SU-DHL-6 (cell line): Measurements from ENCODE around the gene C10orf95.

Experiments
- H2AFZ ChIP-seq: fragments of 200-600 bp; sonication (generic); 2 replicates; pipeline ENCODE4 v1.6.1; 2014; ENCODE audit warnings: low read depth, mild to moderate bottlenecking, moderate library complexity, mixed read lengths, antibody characterized with exemption, low read length; ENCODE audit not compliant: severe bottlenecking
- H3F3A ChIP-seq: fragments of 200-600 bp; shearing (Covaris generic); 2 replicates; pipeline ENCODE4 v1.6.0; 2016; ENCODE audit warnings: antibody characterized with exemption, mild to moderate bottlenecking; ENCODE audit not compliant: insufficient read depth
- H3K27ac ChIP-seq: fragments of 200-600 bp; sonication (generic); 2 replicates; pipeline ENCODE4 v1.5.1; 2016; ENCODE audit warnings: low read depth, mild to moderate bottlenecking, low read length, moderate library complexity, mixed read lengths
- H3K27me3 ChIP-seq: fragments of 200-600 bp; sonication (generic), shearing (Covaris generic); 2 replicates; pipeline ENCODE4 v1.6.0; 2014; ENCODE audit warnings: mild to moderate bottlenecking, low read length
- H3K36me3 ChIP-seq: fragments of 200-600 bp; sonication (generic); 2 replicates; pipeline ENCODE4 v1.6.1; 2014; ENCODE audit warnings: mild to moderate bottlenecking, low read length, mixed read lengths
- H3K4me2 ChIP-seq: fragments of 300-600, 200-600 bp; shearing (Covaris generic), sonication (generic); 2 replicates; pipeline ENCODE4 v1.6.0; 2014; ENCODE audit warnings: low read length, low read depth, mild to moderate bottlenecking; ENCODE audit not compliant: poor library complexity, severe bottlenecking
- H3K4me3 ChIP-seq: fragments of 200-600 bp; sonication (generic); 2 replicates; pipeline ENCODE4 v1.5.1; 2014; ENCODE audit warnings: antibody characterized with exemption, low read length, mild to moderate bottlenecking, mixed read lengths; ENCODE audit not compliant: insufficient read depth, poor library complexity, severe bottlenecking
- H3K79me2 ChIP-seq: fragments of 200-600 bp; sonication (generic); 2 replicates; pipeline ENCODE4 v1.6.1; 2014; ENCODE audit warnings: mild to moderate bottlenecking, low read length, moderate library complexity; ENCODE audit not compliant: insufficient read depth
- H3K9ac ChIP-seq: fragments of 200-600 bp; sonication (generic); 2 replicates; pipeline ENCODE4 v1.7.0; 2014; ENCODE audit warnings: mild to moderate bottlenecking, low read length
- H3K9me2 ChIP-seq: fragments of 200-600 bp; sonication (generic); replicated peaks from 2 replicates; pipeline ENCODE4 v1.6.1; 2014; ENCODE audit warnings: low read length; ENCODE audit not compliant: insufficient read depth
- H3K9me3 ChIP-seq: fragments of 200-600 bp; sonication (generic); 2 replicates; pipeline ENCODE4 v1.6.1; 2014; ENCODE audit warnings: low read length, mixed read lengths; ENCODE audit not compliant: insufficient read depth
- H4K20me1 ChIP-seq: fragments of 200-600 bp; sonication (generic); 2 replicates; pipeline ENCODE4 v1.6.1; 2014; ENCODE audit warnings: low read depth, mild to moderate bottlenecking, antibody characterized with exemption, low read length, moderate library complexity, mixed read lengths
- EZH2phosphoT487 ChIP-seq: fragments of 200-600 bp; sonication (generic), shearing (Covaris generic); conservative IDR thresholded peaks from 2 replicates; pipeline ENCODE4 v1.6.1; 2018; ENCODE audit warnings: mild to moderate bottlenecking, antibody characterized with exemption, low read length, moderate library complexity, mixed read lengths
- TF ChIP-seq, protein P1 (sequence below): fragments of 200-600 bp; sonication (generic); IDR thresholded peaks from one replicate; pipeline ENCODE4 v1.5.1; 2017; ENCODE audit warnings: antibody characterized with exemption, mild to moderate bottlenecking, low read length, moderate library complexity; ENCODE audit not compliant: insufficient read depth, poor library complexity, severe bottlenecking

C10orf95 gene

DNA sequence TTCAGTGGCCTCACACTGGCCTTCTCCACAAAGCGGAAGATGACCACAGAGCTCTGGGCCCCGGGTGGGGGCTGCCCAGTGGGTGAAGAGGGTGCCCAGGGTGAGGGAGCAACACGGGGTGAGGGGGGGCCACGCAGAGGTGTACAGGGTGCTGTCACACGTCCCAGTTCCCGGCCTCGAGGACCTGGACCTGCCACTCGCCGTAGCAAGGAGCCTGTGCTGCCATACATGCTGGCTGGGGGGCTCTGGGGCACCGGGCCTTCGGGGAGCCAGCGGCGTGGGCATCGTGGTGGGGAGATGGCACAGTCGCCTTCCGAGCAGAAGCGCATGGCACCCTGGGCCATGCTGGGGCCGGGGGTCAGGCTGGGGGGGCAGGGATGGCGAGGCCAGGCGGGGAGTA lies 34.6 kb downstream of the C10orf95 start:
- TF ChIP-seq, protein P1, sequence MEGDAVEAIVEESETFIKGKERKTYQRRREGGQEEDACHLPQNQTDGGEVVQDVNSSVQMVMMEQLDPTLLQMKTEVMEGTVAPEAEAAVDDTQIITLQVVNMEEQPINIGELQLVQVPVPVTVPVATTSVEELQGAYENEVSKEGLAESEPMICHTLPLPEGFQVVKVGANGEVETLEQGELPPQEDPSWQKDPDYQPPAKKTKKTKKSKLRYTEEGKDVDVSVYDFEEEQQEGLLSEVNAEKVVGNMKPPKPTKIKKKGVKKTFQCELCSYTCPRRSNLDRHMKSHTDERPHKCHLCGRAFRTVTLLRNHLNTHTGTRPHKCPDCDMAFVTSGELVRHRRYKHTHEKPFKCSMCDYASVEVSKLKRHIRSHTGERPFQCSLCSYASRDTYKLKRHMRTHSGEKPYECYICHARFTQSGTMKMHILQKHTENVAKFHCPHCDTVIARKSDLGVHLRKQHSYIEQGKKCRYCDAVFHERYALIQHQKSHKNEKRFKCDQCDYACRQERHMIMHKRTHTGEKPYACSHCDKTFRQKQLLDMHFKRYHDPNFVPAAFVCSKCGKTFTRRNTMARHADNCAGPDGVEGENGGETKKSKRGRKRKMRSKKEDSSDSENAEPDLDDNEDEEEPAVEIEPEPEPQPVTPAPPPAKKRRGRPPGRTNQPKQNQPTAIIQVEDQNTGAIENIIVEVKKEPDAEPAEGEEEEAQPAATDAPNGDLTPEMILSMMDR = no peak
- no peak for TF ChIP-seq EZH2phosphoT487
- Histone ChIP-seq H3K27me3 (no peaks in the 10 kb centered on the region), H3K27ac (no peak overlapping the region), H3K4me2 (no peak overlapping the region), H3K9me2 (no peaks in the 10 kb centered on the region), H2AFZ (no peak overlapping the region), H3K36me3 (no peaks in the 10 kb centered on the region), H4K20me1 (no peaks in the 10 kb centered on the region), H3K9me3 (no peaks in the 10 kb centered on the region), H3K9ac (no peak overlapping the region), H3K79me2 (no peaks in the 10 kb centered on the region), H3K4me3 (no peak overlapping the region), H3F3A (no peaks in the 10 kb centered on the region)

DNA sequence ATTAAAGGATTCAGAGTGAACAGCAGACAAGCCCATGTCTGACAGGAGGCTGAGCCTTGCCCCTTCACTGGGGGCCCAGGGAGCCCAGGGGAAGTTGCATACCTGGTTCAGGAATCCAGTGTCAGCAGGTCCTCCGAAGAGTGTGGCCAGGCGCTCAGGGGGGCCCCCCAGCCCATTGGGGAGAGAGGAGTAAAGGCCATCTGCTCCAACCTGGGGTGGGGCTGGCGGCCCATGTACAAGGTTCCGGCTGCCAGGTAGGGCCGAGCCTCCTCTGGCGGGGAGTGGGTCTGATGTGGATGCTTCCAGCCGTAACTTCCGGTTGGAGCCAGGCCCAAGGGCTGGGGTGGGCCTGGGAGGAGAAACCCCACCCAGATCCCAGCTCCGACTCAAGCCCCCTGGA lies 35.1 kb downstream of the C10orf95 start:
- Histone ChIP-seq H4K20me1 (no peaks in the 10 kb centered on the region), H3K36me3 (no peaks in the 10 kb centered on the region), H3K9me2 (no peaks in the 10 kb centered on the region), H3K4me3 (no peak overlapping the region), H3K4me2 (no peak overlapping the region), H3K27me3 (no peaks in the 10 kb centered on the region), H3K79me2 (no peaks in the 10 kb centered on the region), H3K9ac (no peak overlapping the region), H3K9me3 (no peaks in the 10 kb centered on the region), H3F3A (no peaks in the 10 kb centered on the region), H3K27ac (no peak overlapping the region), H2AFZ (no peak overlapping the region)
- TF ChIP-seq, protein P1 = no peak
- no peak for TF ChIP-seq EZH2phosphoT487

GRCh38 chr10:102414749-102415148 lies 36.6 kb downstream of the C10orf95 start:
- TF ChIP-seq, protein P1 = no peak
- no peak for TF ChIP-seq EZH2phosphoT487
- H3K9ac ChIP-seq = no peak overlapping the region
- H3K27me3 ChIP-seq = no peaks in the 10 kb centered on the region

More at GRCh38 chr10:102414749-102415148, 36.6 kb downstream of the C10orf95 start:
- Histone ChIP-seq H4K20me1 (no peaks in the 10 kb centered on the region), H3F3A (no peaks in the 10 kb centered on the region), H2AFZ (no peak overlapping the region), H3K9me2 (no peaks in the 10 kb centered on the region), H3K4me2 (no peak overlapping the region), H3K36me3 (no peaks in the 10 kb centered on the region), H3K79me2 (no peaks in the 10 kb centered on the region), H3K27ac (no peak overlapping the region), H3K4me3 (no peak overlapping the region), H3K9me3 (no peaks in the 10 kb centered on the region)
